Measurements from ENCODE around the gene MXD4.
"Not testable (repeated sequence)": the region's sequence is repeated elsewhere in the genome, so short reads cannot be mapped to it uniquely, and the experiment has no call there.

The MXD4 gene

GRCh38 chr4:2249526-2250356 lies 12.2 kb downstream of the MXD4 start:
- peak; percentile 15 for DNase-seq

- DNase-seq = peak; percentile 11
These were observed 13.1 kb downstream of the MXD4 start for GRCh38 chr4:2248821-2249261.

GRCh38 chr4:2248044-2248780 lies 13.7 kb downstream of the MXD4 start:
- peak; percentile 14 for DNase-seq

GRCh38 chr4:2247128-2248043 lies 14.5 kb downstream of the MXD4 start:
- DNase-seq = peak; percentile 15

- peak; percentile 15 for DNase-seq
These were observed 15.4 kb downstream of the MXD4 start for GRCh38 chr4:2246384-2247127.

- DNase-seq = peak; percentile 7
These were observed 16.1 kb downstream of the MXD4 start for GRCh38 chr4:2245787-2246275.

- DNase-seq = no peak
These were observed 16.7 kb downstream of the MXD4 start for GRCh38 chr4:2245057-2245786.

- DNase-seq = no peak
These were observed 18.1 kb downstream of the MXD4 start for GRCh38 chr4:2243681-2244380.

- peak; percentile 99 for DNase-seq
These were observed 20.2 kb downstream of the MXD4 start, which contains the start of the genes HAUS3 and POLN for GRCh38 chr4:2241410-2242353. TSS of gene HAUS3 (minus strand) at chr4:2242121. CDS start at chr4:2240946, 1,175 bp downstream. TSS of gene POLN (minus strand) at chr4:2242121. CDS start at chr4:2229231, 12,890 bp downstream.

GRCh38 chr4:2241003-2241402 lies 20.9 kb downstream of the MXD4 start:
- DNase-seq = no peak

GRCh38 chr4:2236944-2237666 lies 24.8 kb downstream of the MXD4 start:
- no peak for DNase-seq

GRCh38 chr4:2231082-2231481 lies 30.8 kb downstream of the MXD4 start:
- DNase-seq = no peak

- no peak for DNase-seq
These were observed 35.6 kb downstream of the MXD4 start for GRCh38 chr4:2226261-2226660.

- no peak for DNase-seq
These were observed 39.1 kb downstream of the MXD4 start for GRCh38 chr4:2222838-2223237.

GRCh38 chr4:2221378-2221777 lies 40.5 kb downstream of the MXD4 start:
- DNase-seq = not testable (repeated sequence)

GRCh38 chr4:2220016-2220630 lies 41.8 kb downstream of the MXD4 start:
- DNase-seq = peak; percentile 74

GRCh38 chr4:2219233-2219760 lies 42.6 kb downstream of the MXD4 start:
- DNase-seq = no peak

GRCh38 chr4:2218436-2218835 lies 43.5 kb downstream of the MXD4 start:
- no peak for DNase-seq
